IgD-negative memory B cell (primary cell): Measurements from ENCODE around the gene HEPN1. TPM values are rescaled to one million over a fixed set of nuclear protein-coding genes. Genes with fewer than 3 reads are reported as not detected.

Experiments
- H3K27ac Mint-ChIP-seq, 3 donors: one replicate each; pipeline ENCODE4 v1.8.0; 2020 to 2022; ENCODE audit warnings: mild to moderate bottlenecking in 3 of 3, mixed read lengths in 3 of 3, moderate library complexity in 1 of 3
- H3K27me3 Mint-ChIP-seq: one replicate; pipeline ENCODE4 v1.8.0; 2021; ENCODE audit warnings: mixed read lengths
- H3K36me3 Mint-ChIP-seq: one replicate; pipeline ENCODE4 v1.8.0; 2020; ENCODE audit warnings: mild to moderate bottlenecking, mixed read lengths
- H3K4me1 Mint-ChIP-seq, 3 donors: one replicate each; pipeline ENCODE4 v1.8.0; 2020 to 2022; ENCODE audit warnings: mixed read lengths in 3 of 3, mild to moderate bottlenecking in 1 of 3
- H3K4me3 Mint-ChIP-seq, 4 donors: one replicate each; pipeline ENCODE4 v1.8.0; 2020 to 2022; ENCODE audit warnings: mild to moderate bottlenecking in 4 of 4, mixed read lengths in 4 of 4, moderate library complexity in 3 of 4
- H3K9me3 Mint-ChIP-seq, 3 donors: one replicate each; pipeline ENCODE4 v1.8.0; 2020 to 2021; ENCODE audit warnings: mixed read lengths in 3 of 3, mild to moderate bottlenecking in 1 of 3
- polyA plus RNA-seq: library from polyadenylated mRNA; unstranded; fragments of 300-500 nt; fragmentation: Illumina TruSeq; gene quantifications from one replicate; pipeline ENCODE4 v1.2.3, GENCODE V29; 2021

The HEPN1 gene
- polyA plus RNA-seq, 1 donor from 2014 or later = not detected

DNA sequence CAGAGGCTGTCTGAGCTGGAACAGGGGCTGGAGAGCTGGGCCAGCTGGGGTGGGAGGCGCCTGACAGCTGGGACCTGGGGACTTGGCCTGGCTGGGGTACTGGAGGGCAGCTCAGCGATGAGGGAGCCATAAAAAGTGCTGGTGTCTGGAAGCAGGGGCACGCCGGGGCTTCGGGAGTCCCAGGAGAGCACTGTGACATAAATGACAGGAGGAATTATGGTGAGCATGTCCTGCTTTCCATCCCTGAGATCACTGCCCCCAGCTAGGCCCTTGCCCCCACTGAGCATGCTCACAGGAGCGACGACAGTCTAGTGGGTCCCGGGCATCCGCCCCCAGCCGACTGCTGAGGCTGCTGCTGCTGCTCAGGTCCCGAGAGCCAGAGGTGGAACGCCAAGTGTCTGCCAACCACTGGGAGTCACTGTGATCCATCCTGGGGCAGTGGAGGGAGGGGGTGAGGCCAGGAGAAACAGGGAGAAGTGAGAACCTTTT is 27.6 kb upstream of the HEPN1 start:
- Mint-ChIP-seq H3K27me3 (peaks cover 8% of the 10 kb centered on the region), H3K27ac (no peak overlapping the region), H3K36me3 (no peaks in the 10 kb centered on the region), H3K4me1 (no peaks in the 10 kb centered on the region), H3K4me3 (no peak overlapping the region), H3K9me3 (no peaks in the 10 kb centered on the region)

DNA sequence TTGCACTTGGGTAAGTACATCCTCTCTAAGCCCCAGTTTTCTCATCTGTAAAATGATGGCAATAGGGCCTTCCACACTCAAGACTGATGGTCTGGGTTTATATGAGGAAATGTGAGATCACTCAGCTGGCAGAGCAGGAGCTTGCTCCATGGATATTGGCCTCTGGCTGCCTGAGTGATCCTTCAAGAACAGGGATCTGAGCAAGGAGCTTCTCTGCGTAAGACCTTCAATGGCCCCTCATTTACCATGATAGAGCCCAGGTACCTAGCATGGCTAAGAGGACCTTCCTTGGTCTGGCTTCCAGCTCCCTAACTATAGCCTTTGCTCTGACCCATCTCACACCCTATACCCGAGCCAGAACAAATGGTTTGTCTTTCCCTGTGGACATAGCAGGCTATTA is 26.9 kb upstream of the HEPN1 start:
- H3K36me3 Mint-ChIP-seq = no peaks in the 10 kb centered on the region

DNA sequence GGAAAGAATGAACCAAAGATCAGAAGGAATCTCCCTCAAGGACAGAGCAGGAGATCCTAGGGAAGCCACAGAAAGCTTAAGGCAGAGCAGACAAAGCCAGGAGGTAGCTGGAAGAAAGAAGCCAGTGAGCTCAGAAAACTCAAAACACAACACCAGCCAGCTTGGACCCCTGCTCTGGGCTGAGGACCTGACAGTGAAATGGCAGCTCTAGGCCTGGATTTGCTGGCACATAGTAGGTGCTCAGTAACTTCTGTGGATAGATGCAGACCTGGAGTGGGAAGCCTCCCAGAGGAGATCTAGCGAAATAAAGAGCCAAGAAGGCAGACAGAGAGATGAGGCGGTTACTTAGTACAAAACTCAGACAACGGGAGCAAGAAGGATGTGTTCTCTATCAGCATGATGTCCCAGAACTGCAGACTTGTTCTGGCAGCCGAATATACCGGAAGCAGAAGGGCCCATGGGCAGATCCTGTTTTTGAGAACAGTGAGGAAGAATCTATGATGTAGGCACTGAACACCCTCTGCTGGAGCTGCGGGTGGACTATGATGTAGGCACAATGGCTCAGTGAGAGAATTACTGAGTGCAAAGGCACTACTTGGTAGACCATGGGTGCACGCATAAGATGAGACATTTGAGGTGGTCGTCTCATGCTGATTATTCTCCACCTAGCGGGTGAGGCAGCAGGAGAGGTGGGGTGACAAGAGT is 26.1 kb upstream of the HEPN1 start:
- Mint-ChIP-seq H3K9me3 (no peaks in the 10 kb centered on the region), H3K4me1 (peaks cover 0 to 2% (median 0%) of the 10 kb centered on the region in 3 donors), H3K27ac (no peak overlapping the region), H3K36me3 (peaks cover 2% of the 10 kb centered on the region), H3K4me3 (no peak overlapping the region), H3K27me3 (peaks cover 16% of the 10 kb centered on the region)

More for the DNA sequence above, 26.9 kb upstream of the HEPN1 start:
- Mint-ChIP-seq H3K9me3 (no peaks in the 10 kb centered on the region), H3K27me3 (peaks cover 11% of the 10 kb centered on the region), H3K4me3 (no peak overlapping the region), H3K4me1 (no peaks in the 10 kb centered on the region), H3K27ac (no peak overlapping the region)

DNA sequence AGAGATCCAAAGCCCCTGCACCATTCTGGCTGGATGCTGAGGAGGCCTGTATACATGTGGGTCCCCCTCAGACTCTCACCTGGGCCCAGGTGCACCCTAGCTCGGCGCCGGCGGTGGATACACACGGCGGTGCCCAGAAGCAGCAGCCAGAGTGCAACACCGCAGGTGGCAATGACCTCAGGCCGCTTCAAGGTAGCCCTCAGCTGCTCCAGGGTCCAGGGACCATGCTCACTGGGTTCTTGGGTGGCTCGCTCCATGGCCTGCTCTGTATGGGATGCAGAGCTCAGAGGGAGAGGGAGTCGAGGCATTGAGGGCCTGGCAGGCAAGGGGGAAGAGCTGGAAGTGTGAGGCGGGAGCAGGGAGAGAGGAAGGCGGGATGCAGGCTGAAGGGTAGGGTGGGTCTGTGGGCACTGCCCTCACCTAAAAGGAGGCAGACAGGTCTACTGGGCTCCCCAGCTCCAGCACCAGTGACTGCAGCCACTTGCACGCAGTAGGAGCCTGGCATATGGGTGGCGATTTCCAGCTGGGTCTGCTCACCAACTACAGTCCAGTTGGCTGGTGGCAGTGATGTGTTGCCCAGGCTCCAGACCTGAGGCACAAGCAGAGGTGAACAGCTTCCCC is 25.2 kb upstream of the HEPN1 start:
- H3K9me3 Mint-ChIP-seq = no peaks in the 10 kb centered on the region
- no peak overlapping the region for H3K4me3 Mint-ChIP-seq
- H3K4me1 Mint-ChIP-seq = peaks cover 0 to 3% (median 0%) of the 10 kb centered on the region in 3 donors
- H3K36me3 Mint-ChIP-seq = peaks cover 2% of the 10 kb centered on the region
- no peak overlapping the region for H3K27ac Mint-ChIP-seq
- peaks cover 18% of the 10 kb centered on the region for H3K27me3 Mint-ChIP-seq

- H3K27me3 Mint-ChIP-seq = peaks cover 25% of the 10 kb centered on the region
These were observed 24.2 kb upstream of the HEPN1 start for GRCh38 chr11:124894606-124895430.

GRCh38 chr11:124895471-124895971 is 23.5 kb upstream of the HEPN1 start:
- peaks cover 2% of the 10 kb centered on the region for H3K36me3 Mint-ChIP-seq
- no peaks in the 10 kb centered on the region for H3K9me3 Mint-ChIP-seq
- H3K27ac Mint-ChIP-seq = no peak overlapping the region

More at GRCh38 chr11:124894606-124895430, 24.2 kb upstream of the HEPN1 start:
- Mint-ChIP-seq H3K4me3 (no peak overlapping the region), H3K4me1 (peaks cover 0 to 4% (median 0%) of the 10 kb centered on the region in 3 donors), H3K27ac (no peak overlapping the region), H3K36me3 (peaks cover 2% of the 10 kb centered on the region), H3K9me3 (no peaks in the 10 kb centered on the region)

GRCh38 chr11:124896071-124896750 is 22.8 kb upstream of the HEPN1 start:
- no peak overlapping the region for H3K27ac Mint-ChIP-seq
- H3K4me3 Mint-ChIP-seq = no peak overlapping the region
- H3K27me3 Mint-ChIP-seq = peaks cover 30% of the 10 kb centered on the region
- peaks cover 0 to 4% (median 0%) of the 10 kb centered on the region in 3 donors for H3K4me1 Mint-ChIP-seq
- H3K9me3 Mint-ChIP-seq = no peaks in the 10 kb centered on the region
- peaks cover 2% of the 10 kb centered on the region for H3K36me3 Mint-ChIP-seq

More at GRCh38 chr11:124895471-124895971, 23.5 kb upstream of the HEPN1 start:
- Mint-ChIP-seq H3K4me1 (peaks cover 0 to 4% (median 0%) of the 10 kb centered on the region in 3 donors), H3K27me3 (peaks cover 28% of the 10 kb centered on the region), H3K4me3 (no peak overlapping the region)

DNA sequence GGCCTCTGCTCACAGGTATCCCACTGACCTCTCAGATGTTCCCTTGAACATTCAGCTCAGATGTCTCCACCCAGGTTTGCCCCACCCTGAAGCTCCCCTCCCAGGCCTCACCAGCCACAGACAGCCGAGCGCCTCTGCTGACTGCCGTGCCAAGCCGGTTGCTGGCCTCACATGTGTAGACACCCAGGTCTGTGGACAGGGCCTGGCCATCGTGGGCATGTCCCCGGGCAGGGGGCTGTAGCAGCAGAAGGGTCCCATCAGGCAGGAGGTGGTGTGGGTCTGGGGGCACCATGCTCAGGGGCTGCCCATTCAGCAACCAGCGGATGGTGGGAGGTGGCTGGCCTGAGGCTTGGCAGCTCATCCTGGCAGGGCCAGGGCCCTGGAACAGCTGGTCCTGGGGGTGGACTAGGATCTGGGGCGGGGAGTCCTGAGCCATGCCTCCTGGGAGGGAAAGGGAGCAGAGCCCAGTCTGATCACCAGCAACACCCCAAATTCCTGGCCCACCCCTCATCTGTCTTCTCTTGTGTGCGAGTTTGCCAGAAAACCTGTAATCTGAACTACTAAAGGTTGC is 22.1 kb upstream of the HEPN1 start:
- Mint-ChIP-seq H3K4me1 (peaks cover 0 to 4% (median 0%) of the 10 kb centered on the region in 3 donors), H3K4me3 (peak overlapping the region in 1 of 4 donors; percentile 23), H3K36me3 (peaks cover 2% of the 10 kb centered on the region), H3K9me3 (no peaks in the 10 kb centered on the region), H3K27me3 (peaks cover 28% of the 10 kb centered on the region), H3K27ac (no peak overlapping the region)

GRCh38 chr11:124897674-124898262 is 21.3 kb upstream of the HEPN1 start, which contains the start of gene ROBO4:
Gene ROBO4, minus strand, starts transcription at chr11:124897865. Its CDS starts 70 bp downstream, at chr11:124897795.
- Mint-ChIP-seq H3K4me3 (peak within 1 kb of the TSS in 1 of 4 donors; percentile 23), H3K36me3 (peaks cover 2% of the 10 kb centered on the region), H3K27ac (no peak within 1 kb of the TSS), H3K4me1 (peaks cover 0 to 4% (median 0%) of the 10 kb centered on the region in 3 donors), H3K27me3 (peaks cover 25% of the 10 kb centered on the region), H3K9me3 (no peaks in the 10 kb centered on the region)

- Mint-ChIP-seq H3K27ac (no peak overlapping the region), H3K36me3 (peaks cover 2% of the 10 kb centered on the region), H3K27me3 (peaks cover 25% of the 10 kb centered on the region)
These were observed 20.8 kb upstream of the HEPN1 start for GRCh38 chr11:124898263-124898680.

GRCh38 chr11:124898711-124899110 is 20.3 kb upstream of the HEPN1 start:
- H3K9me3 Mint-ChIP-seq = no peaks in the 10 kb centered on the region
- H3K27me3 Mint-ChIP-seq = peaks cover 25% of the 10 kb centered on the region
- H3K4me1 Mint-ChIP-seq = peaks cover 0 to 4% (median 0%) of the 10 kb centered on the region in 3 donors
- no peak overlapping the region for H3K27ac Mint-ChIP-seq
- no peak overlapping the region for H3K4me3 Mint-ChIP-seq
- H3K36me3 Mint-ChIP-seq = peaks cover 2% of the 10 kb centered on the region

More at GRCh38 chr11:124898263-124898680, 20.8 kb upstream of the HEPN1 start:
- Mint-ChIP-seq H3K9me3 (no peaks in the 10 kb centered on the region), H3K4me1 (peaks cover 0 to 4% (median 0%) of the 10 kb centered on the region in 3 donors), H3K4me3 (no peak overlapping the region)

DNA sequence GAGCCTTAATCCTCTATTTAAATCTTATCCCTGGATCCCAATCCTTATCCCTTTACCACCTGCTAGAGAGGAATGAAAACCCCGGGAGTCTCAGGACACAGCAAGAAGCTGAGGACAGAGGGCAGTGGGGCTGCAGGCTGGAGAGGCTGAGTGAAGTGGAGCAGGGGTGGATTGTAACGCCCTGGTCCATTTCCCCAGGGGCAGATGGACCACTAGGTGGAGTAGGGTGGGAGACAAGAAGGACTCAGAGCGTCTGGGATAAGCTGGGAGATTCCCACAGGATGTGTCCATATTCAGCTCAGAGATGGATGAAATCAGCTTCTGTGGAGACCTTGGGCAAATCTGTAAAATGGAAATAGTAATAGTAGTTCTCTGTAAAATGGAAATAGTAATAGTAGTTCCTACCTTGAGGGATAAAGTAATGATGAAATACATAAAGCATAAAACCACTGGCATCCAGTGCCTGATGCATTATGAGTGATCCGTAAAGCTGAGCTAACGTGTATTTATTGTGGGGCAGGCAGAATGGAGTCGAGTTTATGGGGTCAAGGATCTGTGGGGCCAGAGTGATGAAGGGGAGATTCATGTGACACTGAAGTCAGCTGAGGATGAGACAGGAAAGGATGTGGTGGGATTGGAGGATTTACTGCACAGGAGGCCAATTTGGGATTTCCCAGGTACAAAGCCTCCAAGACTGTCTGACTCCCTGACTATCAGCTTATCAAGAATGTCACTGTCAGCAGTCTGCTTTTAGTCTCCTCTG is 19.5 kb upstream of the HEPN1 start:
- H3K27ac Mint-ChIP-seq = no peak overlapping the region
- peaks cover 27% of the 10 kb centered on the region for H3K27me3 Mint-ChIP-seq
- no peak overlapping the region for H3K4me3 Mint-ChIP-seq
- H3K36me3 Mint-ChIP-seq = peaks cover 2% of the 10 kb centered on the region
- H3K4me1 Mint-ChIP-seq = peaks cover 0 to 4% (median 0%) of the 10 kb centered on the region in 3 donors
- no peaks in the 10 kb centered on the region for H3K9me3 Mint-ChIP-seq

GRCh38 chr11:124900464-124900863 is 18.6 kb upstream of the HEPN1 start:
- H3K27me3 Mint-ChIP-seq = peaks cover 28% of the 10 kb centered on the region
- H3K36me3 Mint-ChIP-seq = peaks cover 2% of the 10 kb centered on the region
- no peak overlapping the region for H3K4me3 Mint-ChIP-seq
- H3K9me3 Mint-ChIP-seq = no peaks in the 10 kb centered on the region
- H3K4me1 Mint-ChIP-seq = peaks cover 0 to 4% (median 0%) of the 10 kb centered on the region in 3 donors
- H3K27ac Mint-ChIP-seq = no peak overlapping the region
